HG02981 (cell line): ENCODE results near the gene VWDE.
"Not testable (repeated sequence)": the region's sequence is repeated elsewhere in the genome, so short reads cannot be mapped to it uniquely, and the experiment has no call there.

ENCODE experiments used
- ATAC-seq: cut with Tn5 transposase; IDR thresholded peaks from one replicate; pipeline ENCODE4 v1.9.1; 2021; ENCODE audit warnings: mild to moderate bottlenecking, moderate library complexity; ENCODE audit not compliant: unreplicated experiment

VWDE gene

GRCh38 chr7:12403287-12404181 is at the start of gene VWDE:
Gene VWDE (minus strand): TSS chr7:12403865. CDS start chr7:12403716, 149 bp downstream.
- ATAC-seq: peak; percentile 51

GRCh38 chr7:12453136-12453535 is 49.5 kb upstream of the VWDE start:
- not testable (repeated sequence) for ATAC-seq

- no peak for ATAC-seq
Measured at GRCh38 chr7:12450615-12451014, 47.0 kb upstream of the VWDE start.

GRCh38 chr7:12444785-12445184 is 41.1 kb upstream of the VWDE start:
- no peak for ATAC-seq

GRCh38 chr7:12440229-12440628 is 36.6 kb upstream of the VWDE start:
- no peak for ATAC-seq

- ATAC-seq: no peak
Measured at GRCh38 chr7:12436896-12437535, 33.4 kb upstream of the VWDE start.

- no peak for ATAC-seq
Measured at GRCh38 chr7:12436126-12436525, 32.5 kb upstream of the VWDE start.

- peak; percentile 54 for ATAC-seq
Measured at GRCh38 chr7:12434012-12434642, 30.5 kb upstream of the VWDE start.

GRCh38 chr7:12431886-12432556 is 28.4 kb upstream of the VWDE start:
- no peak for ATAC-seq

- no peak for ATAC-seq
Measured at GRCh38 chr7:12425311-12425710, 21.6 kb upstream of the VWDE start.

- no peak for ATAC-seq
Measured at GRCh38 chr7:12423997-12424745, 20.5 kb upstream of the VWDE start.

GRCh38 chr7:12423355-12423996 is 19.8 kb upstream of the VWDE start:
- ATAC-seq: no peak

GRCh38 chr7:12422554-12423320 is 19.1 kb upstream of the VWDE start:
- ATAC-seq: no peak

- ATAC-seq: no peak
Measured at GRCh38 chr7:12418452-12418851, 14.8 kb upstream of the VWDE start.

GRCh38 chr7:12415072-12415471 is 11.4 kb upstream of the VWDE start:
- ATAC-seq: no peak

GRCh38 chr7:12412407-12412806 is 8.7 kb upstream of the VWDE start:
- ATAC-seq: no peak

- ATAC-seq: no peak
Measured at GRCh38 chr7:12410523-12410922, 6.9 kb upstream of the VWDE start.

- ATAC-seq: no peak
Measured at GRCh38 chr7:12409097-12409711, 5.5 kb upstream of the VWDE start.

GRCh38 chr7:12407652-12408051 is 4.0 kb upstream of the VWDE start:
- ATAC-seq: not testable (repeated sequence)
